GM18498 (cell line): Measurements from ENCODE around the gene MRI1.
A peak's percentile ranks its signal among the peaks of the same experiment; 100 is the strongest.
"Not testable (repeated sequence)": the region's sequence is repeated elsewhere in the genome, so short reads cannot be mapped to it uniquely, and the experiment has no call there.

Experiments
- ATAC-seq: cut with Tn5 transposase; IDR thresholded peaks from one replicate; pipeline ENCODE4 v1.9.1; 2021; ENCODE audit warnings: mild to moderate bottlenecking, moderate library complexity; ENCODE audit not compliant: unreplicated experiment

Gene MRI1

GRCh38 chr19:13764101-13764807, at the start of gene MRI1:
TSS of gene MRI1 (plus strand) at chr19:13764522. CDS start at chr19:13764589, 67 bp downstream.
- ATAC-seq: no peak

GRCh38 chr19:13717194-13717643, 47.1 kb upstream of the MRI1 start:
- no peak for ATAC-seq

DNA sequence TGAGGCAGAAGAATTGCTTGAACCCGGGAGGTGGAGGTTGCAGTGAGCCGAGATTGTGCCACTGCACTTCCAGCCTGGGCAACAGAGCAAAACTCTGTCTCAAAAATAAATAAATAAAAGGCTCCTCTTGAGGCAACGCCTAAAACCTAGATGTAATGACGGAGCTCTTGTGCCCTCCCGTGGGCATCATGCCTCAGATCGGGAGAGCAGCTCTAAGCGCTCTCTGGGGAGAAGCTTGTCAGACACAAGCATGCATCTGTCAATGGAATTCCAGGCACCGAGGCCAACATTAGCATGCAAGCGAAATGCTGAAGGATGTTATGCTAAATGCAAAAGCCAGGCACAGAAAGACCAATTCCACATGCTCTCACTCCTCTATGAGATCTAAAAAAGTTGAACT, 45.6 kb upstream of the MRI1 start:
- no peak for ATAC-seq

- no peak for ATAC-seq
Measured at GRCh38 chr19:13722146-13722545, 42.2 kb upstream of the MRI1 start.

DNA sequence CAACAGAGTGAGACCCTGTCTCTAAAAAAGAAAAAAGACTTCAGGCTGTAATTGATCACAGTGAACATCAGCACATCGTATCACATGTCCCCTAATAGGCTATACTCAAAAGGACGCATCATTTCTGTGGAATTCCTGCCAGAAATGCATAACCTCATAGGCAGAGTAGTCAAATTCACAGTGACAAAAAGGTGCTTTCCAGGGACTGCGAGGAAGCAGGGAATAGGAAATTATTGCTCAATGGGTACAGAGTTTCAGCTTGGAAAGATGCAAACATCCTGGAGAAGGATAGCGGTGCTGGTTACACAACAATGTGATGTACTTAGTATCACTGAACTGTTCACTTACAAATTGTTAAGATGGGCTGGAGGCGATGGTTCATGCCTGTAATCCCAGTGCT, 41.1 kb upstream of the MRI1 start:
- ATAC-seq: no peak

- ATAC-seq: no peak
Measured at GRCh38 chr19:13726323-13726722, 38.0 kb upstream of the MRI1 start.

DNA sequence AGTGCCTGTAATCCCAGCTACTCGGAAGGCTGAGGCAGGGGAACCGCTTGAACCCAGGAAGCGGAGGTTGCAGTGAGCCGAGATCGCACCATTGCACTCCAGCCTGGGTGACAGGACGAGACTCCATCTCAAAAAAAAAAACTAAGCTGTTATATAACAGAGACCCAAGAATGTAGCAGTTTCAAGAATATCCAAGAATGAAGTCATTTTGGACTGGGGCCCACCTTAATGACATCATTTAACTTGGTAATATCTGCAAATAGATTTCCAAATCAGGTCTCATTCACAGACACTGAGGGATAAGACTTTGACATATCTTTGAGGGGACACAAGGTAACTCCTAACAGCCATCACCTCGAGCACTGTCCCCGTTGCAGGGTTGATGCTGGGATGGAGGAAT, 36.5 kb upstream of the MRI1 start:
- no peak for ATAC-seq

DNA sequence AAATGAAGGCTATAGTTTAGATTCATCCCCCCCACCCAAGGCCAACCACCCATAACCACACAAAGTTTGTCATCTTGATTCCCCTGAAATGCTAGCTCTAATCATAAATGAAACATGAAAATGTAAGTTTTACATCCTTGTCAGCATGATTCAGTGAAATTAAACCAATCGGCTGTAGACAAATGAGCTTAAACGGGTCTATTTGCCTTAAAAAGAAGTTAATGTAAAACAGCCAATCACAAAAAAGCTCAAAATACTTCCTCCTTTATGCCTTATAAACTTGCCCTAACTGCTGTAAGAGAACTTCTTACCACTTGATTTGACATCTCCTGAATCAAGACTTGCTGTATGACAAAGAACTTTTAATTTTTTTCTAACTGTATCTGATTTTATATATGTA, 34.5 kb upstream of the MRI1 start:
- no peak for ATAC-seq

DNA sequence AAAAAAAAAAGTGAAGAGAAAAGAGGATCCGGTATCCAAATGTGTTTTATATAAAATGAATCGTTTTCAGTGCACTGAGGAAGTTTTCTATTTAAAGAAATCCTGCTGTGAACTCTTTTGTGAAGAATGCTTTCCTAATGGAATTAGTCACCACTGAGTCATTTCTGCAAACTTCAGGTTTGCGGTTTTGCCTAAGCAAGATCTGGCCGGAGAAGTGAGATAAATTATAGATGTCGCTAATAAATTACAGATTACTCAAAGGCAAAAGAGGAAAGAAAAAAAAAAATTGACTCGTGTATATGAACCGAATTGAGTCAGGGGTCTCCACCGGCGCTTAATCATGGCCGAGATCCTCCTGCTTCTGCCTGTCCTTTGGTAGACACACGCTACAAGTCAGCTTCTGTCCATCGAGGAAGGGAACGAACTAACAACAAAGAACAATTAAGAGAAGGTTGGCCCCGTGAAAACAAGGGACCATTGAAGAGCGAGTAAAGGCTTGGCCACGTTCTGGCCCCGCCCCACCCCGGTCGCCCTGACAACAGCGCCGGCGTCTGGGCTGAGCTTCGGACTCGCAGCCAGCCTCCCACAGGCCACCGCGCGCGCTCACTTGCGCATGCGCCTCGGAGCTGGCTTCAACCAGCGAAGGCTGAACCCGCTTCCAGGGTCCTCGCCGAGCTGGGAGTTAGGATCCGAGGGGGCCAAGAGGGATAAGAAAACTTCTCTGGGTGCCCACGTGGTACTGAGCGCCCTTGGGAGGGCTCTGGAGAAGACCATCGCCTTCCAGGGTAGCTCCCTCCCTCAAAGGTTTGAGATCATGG, 33.0 kb upstream of the MRI1 start:
- ATAC-seq: peak; percentile 98

GRCh38 chr19:13732337-13732736, 32.0 kb upstream of the MRI1 start:
- ATAC-seq: no peak

DNA sequence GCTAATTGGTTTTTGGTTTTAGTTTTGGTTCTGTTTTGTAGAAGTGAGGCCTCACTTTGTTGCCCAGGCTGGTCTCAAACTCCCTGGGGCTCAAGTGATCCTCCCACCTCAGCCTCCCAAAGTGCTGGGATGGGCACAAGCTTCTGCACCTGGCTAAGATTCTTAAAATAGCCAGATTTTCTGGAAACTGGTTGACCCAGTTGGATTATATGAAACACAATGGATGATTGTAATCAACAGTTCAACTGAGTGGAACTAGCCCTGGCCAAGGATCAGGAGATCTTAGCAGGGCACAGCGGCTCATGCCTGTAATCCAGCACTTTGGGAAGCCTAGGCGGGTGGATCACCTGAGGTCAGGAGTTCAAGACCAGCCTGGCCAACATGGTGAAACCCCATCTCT, 29.6 kb upstream of the MRI1 start:
- no peak for ATAC-seq

GRCh38 chr19:13738073-13738472, 26.2 kb upstream of the MRI1 start:
- ATAC-seq: no peak

GRCh38 chr19:13741893-13742292, 22.4 kb upstream of the MRI1 start:
- no peak for ATAC-seq

DNA sequence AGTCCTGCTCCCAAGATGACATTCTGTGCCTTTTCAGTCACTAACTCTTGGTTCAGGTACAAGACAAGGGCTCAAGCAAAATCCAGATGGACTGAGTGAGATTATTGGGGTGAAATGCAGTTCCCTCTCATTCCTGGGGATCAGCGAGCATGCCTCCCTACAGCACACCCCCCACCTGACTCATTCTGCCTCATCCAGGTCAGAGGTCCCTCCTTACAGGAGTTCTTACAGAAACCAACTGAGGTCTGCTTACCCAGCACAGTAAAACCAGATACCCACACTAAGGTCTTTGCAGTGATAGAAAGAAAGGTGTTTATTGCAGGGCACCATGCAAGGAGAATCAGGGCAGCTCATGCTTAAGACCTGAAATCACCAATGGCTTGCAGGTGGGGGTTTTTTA, 21.6 kb upstream of the MRI1 start:
- ATAC-seq: no peak

DNA sequence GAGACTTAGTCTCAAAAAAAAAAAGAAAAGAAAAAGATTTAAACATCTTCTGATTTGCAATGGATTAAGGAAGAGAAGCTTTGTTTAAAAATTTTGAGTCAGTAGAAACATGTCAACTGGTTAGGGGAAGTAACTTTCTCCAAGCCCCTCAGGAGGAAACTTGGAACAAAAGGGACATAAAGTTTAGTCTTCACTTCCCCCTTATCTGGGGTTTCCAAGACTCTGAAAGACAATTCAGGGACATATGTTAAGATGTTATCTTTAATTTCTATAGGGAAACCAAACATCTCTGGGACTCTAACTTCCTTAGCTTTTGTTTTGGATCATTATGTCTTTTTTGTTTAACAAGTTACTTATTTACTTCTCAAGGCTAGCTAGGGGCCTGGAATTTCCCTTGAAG, 20.1 kb upstream of the MRI1 start:
- ATAC-seq: no peak

DNA sequence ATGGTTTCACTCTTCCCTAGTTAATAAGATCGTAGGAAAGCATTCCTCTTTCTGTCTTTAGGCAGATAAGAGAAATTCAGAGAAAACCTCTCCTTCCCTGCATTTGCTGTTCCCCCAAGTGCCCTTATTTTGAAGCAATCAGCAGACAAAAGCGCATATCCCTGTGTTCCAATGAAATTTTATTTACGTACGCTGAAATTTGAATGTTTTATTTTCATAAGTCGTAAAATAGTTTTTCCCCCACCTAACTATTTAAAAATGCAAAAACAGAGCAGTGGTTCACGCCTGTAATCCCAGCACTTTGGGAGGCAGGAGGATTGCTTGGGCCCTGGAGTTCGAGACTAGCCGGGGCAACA, 17.2 kb upstream of the MRI1 start:
- no peak for ATAC-seq

- peak; percentile 9 for ATAC-seq
Measured at GRCh38 chr19:13748169-13748828, 16.0 kb upstream of the MRI1 start.

DNA sequence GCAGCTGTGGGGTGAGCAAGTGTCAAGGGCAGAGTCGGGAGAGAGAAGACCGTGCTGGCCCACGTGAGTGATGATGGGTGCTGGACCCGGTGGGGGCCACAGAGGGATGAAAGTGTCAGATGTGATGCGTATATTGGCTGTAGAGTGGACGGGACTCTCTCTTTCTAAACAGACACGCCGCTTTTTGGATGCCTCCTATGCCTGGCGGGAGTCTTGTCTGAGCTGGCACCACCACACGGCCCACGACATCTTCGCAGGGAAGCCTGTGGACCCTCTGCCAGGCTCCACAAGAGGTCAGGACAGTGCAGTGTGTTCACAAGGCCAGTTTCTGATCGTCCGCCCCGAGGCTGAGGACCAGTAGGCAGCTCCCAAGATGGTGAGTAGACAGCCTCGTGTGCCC, 12.9 kb upstream of the MRI1 start:
- no peak for ATAC-seq

DNA sequence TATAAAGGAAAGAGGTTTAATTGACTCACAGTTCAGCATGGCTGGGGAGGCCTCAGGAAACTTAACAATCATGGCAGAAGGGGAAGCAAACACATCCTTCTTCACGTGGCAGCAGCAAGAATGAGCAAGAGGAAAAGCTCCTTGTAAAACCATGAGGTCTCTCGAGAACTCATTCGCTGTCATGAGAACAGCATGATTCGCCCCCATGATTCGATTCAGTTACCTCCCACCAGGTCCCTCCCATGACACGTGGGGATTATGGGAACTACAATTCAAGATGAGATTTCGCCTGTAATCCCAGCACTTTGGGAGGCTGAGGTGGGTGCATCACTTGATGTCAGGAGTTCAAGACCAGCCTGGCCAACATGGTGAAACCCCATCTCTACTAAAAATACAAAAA, 10.7 kb upstream of the MRI1 start:
- ATAC-seq: not testable (repeated sequence)

GRCh38 chr19:13756210-13756609, 8.1 kb upstream of the MRI1 start:
- ATAC-seq: no peak

- ATAC-seq: no peak
Measured at GRCh38 chr19:13757805-13758772, 6.2 kb upstream of the MRI1 start.
